ENCODE data around the gene LYAR.

LYAR gene

GRCh38 chr4:4289941-4290850 is at the start of gene LYAR, which contains the start of gene ZBTB49:
TSS of gene LYAR (minus strand) at chr4:4290154. CDS start at chr4:4283742, 6,412 bp downstream.
TSS of gene ZBTB49 (plus strand) at chr4:4290251. CDS start at chr4:4299946, 9,695 bp downstream.
- DNase-seq (ENCODE audit: low read depth) = peak; percentile 61

GRCh38 chr4:4339504-4340085 is 49.6 kb upstream of the LYAR start:
- no peak for DNase-seq (ENCODE audit: low read depth)

GRCh38 chr4:4338210-4339001 is 48.5 kb upstream of the LYAR start:
- DNase-seq (ENCODE audit: low read depth) = no peak

GRCh38 chr4:4334798-4335520 is 45.0 kb upstream of the LYAR start:
- DNase-seq (ENCODE audit: low read depth) = peak; percentile 11

DNA sequence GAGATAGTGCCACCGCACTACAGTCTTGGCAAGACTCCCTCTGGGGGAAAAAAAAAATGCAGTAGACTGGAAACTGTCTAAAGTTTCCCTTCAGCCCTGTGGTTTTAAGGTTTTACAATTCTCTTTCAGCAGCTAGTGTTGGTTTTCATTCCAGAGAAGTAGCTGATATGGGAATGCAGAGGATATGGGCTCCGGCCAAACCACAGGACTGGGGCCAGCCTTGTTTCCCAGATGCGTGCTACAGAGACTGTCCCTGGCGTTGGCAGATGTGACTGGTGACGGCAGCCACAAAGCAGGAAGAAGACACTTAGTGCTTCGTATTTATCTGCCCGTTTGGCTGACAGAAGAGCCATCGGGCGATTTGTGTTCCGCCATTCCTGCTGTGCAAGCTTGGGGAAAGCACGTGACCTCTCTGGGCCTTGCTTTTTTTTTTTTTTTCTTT is 43.3 kb upstream of the LYAR start:
- DNase-seq (ENCODE audit: low read depth) = peak; percentile 41

DNA sequence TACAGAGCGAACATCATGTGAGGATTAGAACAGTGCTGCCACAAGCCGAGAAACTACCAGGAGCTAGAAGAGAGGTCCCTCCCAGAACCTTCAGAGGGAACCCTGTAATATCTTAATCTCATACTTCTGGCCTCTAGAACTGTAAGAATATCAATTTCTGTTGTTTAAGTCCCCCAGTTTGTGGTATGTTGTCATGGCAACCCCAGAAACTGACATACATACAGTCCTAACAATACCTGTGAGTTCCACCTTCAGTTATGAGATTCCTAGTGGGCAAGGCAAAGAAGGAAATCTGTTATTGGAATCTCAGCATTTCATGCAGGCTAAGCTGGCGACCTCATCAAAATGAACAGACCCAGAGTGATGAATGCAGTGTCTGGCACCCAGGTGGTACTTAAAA is 42.6 kb upstream of the LYAR start:
- no peak for DNase-seq (ENCODE audit: low read depth)

GRCh38 chr4:4330794-4331193 is 40.8 kb upstream of the LYAR start:
- no peak for DNase-seq (ENCODE audit: low read depth)

DNA sequence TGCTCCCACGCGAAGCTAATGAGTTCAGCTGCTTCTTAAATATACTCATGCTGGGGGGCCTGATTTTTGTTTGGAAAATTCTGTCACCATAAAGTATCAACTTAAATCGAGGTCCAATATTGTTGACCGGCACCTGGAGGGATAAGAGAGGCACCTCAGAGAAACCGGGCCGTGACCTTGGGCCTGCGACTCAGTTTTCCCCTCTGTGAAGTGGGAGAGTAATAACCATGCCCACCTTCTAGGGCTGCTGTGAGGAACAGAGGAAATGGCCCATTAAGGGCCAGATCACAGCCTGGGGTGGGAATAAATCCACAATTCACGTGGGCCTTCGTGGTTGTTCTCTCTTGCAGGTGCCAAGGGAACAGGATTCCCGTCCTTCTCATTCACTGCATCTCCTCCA is 39.5 kb upstream of the LYAR start:
- DNase-seq (ENCODE audit: low read depth) = no peak

DNA sequence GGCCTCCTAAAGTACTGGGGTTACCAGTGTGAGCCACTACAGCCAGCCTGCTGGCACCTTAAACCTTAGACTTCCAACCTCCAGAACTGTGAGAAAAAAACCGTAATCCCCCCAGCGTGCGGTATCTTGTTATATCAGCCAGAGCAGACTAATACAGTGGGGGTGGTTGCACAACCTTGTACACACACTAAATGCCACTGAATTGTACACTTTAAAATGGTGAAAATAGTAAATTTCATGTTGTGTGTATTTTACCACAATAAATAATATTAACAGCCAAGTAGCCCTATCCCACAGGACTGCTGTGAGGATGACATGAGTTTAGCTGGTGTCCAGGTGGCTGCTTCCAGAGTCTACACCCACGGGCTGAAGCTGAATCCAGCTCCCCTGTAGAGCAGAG is 38.9 kb upstream of the LYAR start:
- DNase-seq (ENCODE audit: low read depth) = no peak

DNA sequence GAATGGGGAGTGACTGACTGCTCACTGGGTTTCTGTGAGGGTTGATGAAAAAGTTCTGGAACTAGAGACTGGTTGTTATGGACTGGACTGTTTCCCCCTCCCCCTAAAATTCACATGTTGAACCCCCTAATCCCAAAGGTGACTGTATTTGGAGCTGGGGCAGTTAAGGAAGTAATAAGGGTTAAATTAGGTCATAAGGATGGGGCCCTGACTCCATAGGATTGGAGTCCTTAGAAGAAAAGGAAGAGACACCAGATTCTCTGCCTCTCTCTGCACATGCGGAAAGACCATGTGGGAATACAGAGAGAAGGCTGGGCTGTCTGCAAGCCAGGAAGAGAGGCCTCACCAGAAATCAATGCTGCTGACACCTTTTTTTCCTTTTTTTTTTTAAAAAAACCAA is 38.3 kb upstream of the LYAR start:
- DNase-seq (ENCODE audit: low read depth) = no peak

GRCh38 chr4:4327652-4328121 is 37.7 kb upstream of the LYAR start:
- DNase-seq (ENCODE audit: low read depth) = no peak

DNA sequence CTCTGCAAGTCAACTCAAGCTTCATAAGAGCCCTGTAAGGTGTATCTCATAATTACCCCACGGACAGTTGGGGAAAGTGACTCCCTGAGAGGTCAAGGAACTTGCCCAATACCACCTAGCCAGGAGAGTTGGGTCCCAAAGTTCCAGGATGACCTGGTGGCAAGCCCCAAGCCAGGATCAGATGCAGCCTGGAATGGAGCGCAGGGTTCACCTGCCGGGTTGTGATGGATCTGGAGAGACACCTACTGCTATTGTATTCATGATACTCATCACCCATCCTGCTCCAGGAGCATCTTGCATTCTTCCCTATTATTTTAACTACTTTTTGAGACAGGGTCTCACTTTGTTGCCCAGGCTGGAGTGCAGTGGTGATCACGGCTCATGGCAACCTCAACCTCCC is 36.2 kb upstream of the LYAR start:
- DNase-seq (ENCODE audit: low read depth) = no peak

DNA sequence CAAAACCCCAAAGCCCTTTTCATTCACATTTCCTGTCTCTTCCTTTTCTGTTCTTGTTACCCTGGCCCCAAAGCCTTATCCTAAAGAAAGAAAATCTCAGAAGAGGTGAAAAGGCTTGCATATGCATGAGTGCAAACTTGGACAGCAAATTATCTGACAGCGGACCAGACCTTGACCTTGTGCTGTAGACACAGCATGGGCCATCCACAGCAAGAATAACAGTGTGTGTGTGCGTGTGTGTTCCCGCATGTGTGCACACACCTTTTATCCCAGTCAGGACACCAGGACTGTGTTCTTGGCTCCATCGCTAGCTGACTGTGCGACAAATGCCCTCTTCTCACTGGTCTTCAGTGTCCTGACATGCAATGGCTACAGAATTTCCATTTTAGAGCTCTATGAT is 35.4 kb upstream of the LYAR start:
- DNase-seq (ENCODE audit: low read depth) = no peak

- DNase-seq (ENCODE audit: low read depth) = no peak
These were observed 34.0 kb upstream of the LYAR start for GRCh38 chr4:4323705-4324534.

DNA sequence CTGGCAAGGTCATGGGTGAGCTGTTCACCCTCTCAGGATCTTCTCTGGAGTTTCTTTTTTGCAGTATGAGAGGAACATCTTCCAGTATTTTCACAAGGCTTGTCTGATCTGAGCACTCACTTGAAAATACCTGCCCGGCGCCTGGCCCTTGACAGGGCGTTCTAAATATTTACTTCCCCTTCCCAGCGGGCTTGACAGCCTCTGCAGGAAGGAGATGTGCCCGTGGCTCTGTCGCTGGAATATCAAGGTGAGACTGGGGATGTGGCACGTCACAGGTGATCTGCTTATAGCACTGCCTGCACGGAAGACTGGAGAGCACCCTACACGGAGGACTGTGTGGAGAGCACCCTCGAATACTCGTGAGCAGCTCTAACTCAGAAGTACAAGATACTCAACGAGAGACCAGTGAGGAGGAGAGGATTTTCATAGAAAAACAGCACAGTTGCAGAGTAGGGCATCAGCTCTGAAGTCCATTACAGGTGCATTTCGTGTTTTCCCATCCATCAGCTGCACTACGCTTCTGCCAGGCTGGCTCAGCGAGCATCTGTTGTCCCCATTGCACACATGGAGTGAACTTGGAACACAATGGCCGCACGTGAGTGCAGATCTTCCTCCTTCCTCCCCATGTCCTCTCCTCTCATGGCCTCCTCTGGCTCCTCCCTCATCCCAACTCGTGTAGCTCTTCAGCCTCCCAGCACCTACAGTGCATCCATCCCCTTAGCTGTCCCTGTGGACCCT is 32.2 kb upstream of the LYAR start:
- DNase-seq (ENCODE audit: low read depth) = no peak

DNA sequence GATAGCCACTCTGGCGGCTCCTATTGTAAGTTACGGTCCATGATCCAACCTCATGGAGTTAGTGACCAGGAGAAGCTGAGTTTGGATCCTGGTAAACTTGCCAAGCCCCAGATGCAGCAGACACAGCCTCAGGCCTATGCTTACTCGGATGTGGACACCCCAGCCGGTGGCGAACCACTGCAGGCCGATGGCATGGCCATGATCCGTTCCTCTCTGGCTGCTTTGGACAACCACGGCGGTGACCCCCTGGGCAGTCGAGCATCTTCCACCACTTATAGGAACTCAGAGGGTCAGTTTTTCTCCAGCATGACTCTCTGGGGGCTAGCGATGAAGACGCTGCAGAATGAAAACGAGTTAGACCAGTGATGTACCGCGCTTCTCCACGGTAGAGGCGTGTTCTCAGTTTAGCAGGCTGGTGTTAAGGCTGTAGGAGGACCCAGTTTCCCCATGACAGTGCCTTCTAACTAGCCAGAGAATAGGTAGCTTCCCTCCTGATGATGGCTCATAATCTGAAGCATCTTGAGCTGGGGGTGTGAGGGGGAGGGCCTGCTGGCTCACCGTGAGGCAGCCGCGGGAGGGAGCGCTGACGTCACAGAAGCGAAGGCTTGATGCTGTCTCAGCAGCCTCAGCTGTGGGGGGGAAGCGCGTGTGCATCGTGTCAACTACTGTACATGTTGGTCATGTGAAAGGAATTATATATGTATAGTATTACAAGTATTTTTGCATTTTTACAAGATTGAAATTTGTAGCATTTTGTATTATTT is 31.2 kb upstream of the LYAR start:
- DNase-seq (ENCODE audit: low read depth) = no peak

GRCh38 chr4:4320528-4320927 is 30.6 kb upstream of the LYAR start:
- DNase-seq (ENCODE audit: low read depth) = no peak

DNA sequence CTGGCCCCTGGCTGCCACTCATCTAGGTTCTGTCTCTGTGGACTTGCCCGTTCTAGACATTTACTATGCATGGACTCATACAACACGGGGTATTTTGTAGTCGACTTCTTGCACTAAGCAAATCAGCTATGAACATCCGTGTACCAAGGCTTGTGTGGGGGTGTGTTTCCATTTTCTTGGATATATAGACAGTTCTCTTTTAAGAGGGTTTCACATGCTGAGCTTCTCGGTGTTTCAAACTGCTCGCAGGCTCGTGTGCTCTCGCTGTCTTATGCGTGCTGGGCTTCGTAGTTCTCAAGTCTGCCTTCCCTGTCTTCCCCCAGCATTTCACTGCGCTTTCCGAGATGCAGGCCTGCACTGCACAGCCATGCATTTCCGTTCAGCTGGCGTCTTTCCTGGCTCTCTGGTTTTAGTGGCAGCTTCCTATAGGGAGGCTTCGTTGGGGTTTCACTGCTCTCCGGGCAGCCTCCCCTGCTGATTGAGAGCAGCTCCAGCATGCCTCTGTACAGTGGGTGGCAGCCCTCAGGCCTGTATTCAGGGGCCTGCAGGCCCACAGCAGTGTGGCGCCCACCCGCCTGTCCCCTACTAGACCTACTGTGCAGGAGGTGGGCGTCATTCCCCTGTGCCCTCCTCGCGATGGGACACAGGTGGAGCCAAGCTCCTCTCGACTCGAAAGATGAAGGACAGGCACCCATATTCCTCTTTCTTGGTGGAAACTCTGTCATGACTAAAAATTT is 27.7 kb upstream of the LYAR start:
- no peak for DNase-seq (ENCODE audit: low read depth)

DNA sequence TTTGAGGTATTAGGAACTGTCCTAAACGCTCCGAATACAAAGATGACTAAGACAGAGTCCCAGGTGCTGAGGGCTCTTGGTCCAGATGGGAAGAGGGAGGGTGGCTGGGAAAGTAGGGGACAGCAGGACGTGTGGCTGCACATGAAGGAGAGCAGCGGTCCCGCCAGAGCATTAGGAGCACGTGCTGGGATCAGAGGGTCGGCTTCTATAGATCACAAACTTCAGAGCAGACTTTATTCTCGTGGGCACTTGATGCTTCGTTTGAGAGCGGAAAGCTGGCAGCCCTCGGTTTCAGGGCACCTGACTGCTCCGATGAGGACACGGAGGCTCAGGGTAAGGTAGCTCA is 26.2 kb upstream of the LYAR start:
- DNase-seq (ENCODE audit: low read depth) = no peak
